Psoas muscle (tissue), 8 donors: ENCODE data around the gene ZC3H18. TPM values are rescaled to one million over a fixed set of nuclear protein-coding genes. Genes with fewer than 3 reads are reported as not detected.

Experiments used
- ATAC-seq, 4 donors: fragments of 200-7000 bp; cut with Tn5 transposase; one replicate each; pipeline ENCODE4 v1.9.1; 2020; ENCODE audit warnings: moderate library complexity in 3 of 4, mild to moderate bottlenecking in 2 of 4
- DNase-seq, 2 donors: peaks; one replicate each; pipeline ENCODE4 v3.0.0-alpha.2; 2020
- H3K27ac ChIP-seq: fragments of 200-600 bp; one replicate; pipeline ENCODE4 v1.8.0; 2022
- H3K27me3 ChIP-seq, 3 donors: fragments of 200-600 bp in 1 of 3; one replicate each; pipeline versions ENCODE4 v1.6.1 to v1.8.0; 2013 to 2022; ENCODE audit warnings: low read length in 2 of 3, mild to moderate bottlenecking in 2 of 3, moderate library complexity in 1 of 3; ENCODE audit not compliant: insufficient read depth in 3 of 3
- H3K36me3 ChIP-seq, 2 donors: fragments of 200-600 bp in 1 of 2; one replicate each; pipeline versions ENCODE4 v1.6.1 to v1.8.0; 2013 to 2022; ENCODE audit warnings: low read depth in 1 of 2, mild to moderate bottlenecking in 1 of 2, moderate library complexity in 1 of 2; ENCODE audit not compliant: insufficient read depth in 1 of 2
- H3K4me1 ChIP-seq: fragments of 200-600 bp; one replicate; pipeline ENCODE4 v1.8.0; 2022
- H3K4me3 ChIP-seq: fragments of 200-600 bp; one replicate; pipeline ENCODE4 v1.8.0; 2022; ENCODE audit warnings: mild to moderate bottlenecking
- H3K9me3 ChIP-seq: fragments of 200-600 bp; one replicate; pipeline ENCODE4 v1.8.0; 2022
- CTCF ChIP-seq: fragments of 200-600 bp; IDR thresholded peaks from one replicate; pipeline ENCODE4 v1.8.0; 2022; ENCODE audit warnings: antibody characterized with exemption
- WGBS, 3 donors: extraction: QIAGEN DNeasy Blood & Tissue Kit; methylation state at CpG; one replicate each; pipeline versions ENCODE4 v1.1.6 to v1.1.7; 2013; 5-methylcytosine and 5-hydroxymethylcytosine counted together
- intact Hi-C, 2 donors: fragments of 100-400 bp; cut with DNase I; formaldehyde crosslinking; loops; one replicate each; pipeline versions ENCODE4 v1.11.0 to v1.14.2; 2022
- polyA plus RNA-seq, 3 donors: library from polyadenylated mRNA; stranded (reverse); fragments of 200-250 nt; gene quantifications; one replicate each; pipeline ENCODE4 v1.2.3, GENCODE V29; 2013
- total RNA-seq, 4 donors: library from RNA; stranded (reverse); fragmentation: NEBNext Ultra II Directional in 2 of 4; extraction: Animal tissue kit (Norgen Biotek cat#: 25700) in 2 of 4; gene quantifications; one replicate each; pipeline versions ENCODE4 v1.2.1 to v1.2.4, GENCODE V29; 2021 to 2023
- donor health status: healthy with polysubstance abuse.
- donor health status: DM: no; HTN: no; CAD: no; lungs with moderate emphysema.
- donor health status: Bipolar disorder and iron deficiency.
- donor health status: healthy.
- donor health status: DM: yes; HTN: yes; CAD: no.
- donor health status: DM: no; HTN: no; CAD: no.
- donor health status: DM: no; HTN: no; CAD: no.
- donor health status: DM: yes; HTN: yes; CAD: no.

Gene ZC3H18
- total and polyA plus RNA-seq, 7 donors: 19.9 to 36.0 (median 28.5) TPM

GRCh38 chr16:88536510-88536909 lies 33.7 kb upstream of the ZC3H18 start:
- TF ChIP-seq CTCF: no peak
- 87 to 90% (median 88%) methylated on average over 11 of the region's 11 CpGs for WGBS, 3 donors

GRCh38 chr16:88536971-88537751 lies 33.0 kb upstream of the ZC3H18 start:
- Histone ChIP-seq H3K36me3 (no peaks in the 10 kb centered on the region), H3K27me3 (peaks cover 0 to 27% (median 9%) of the 10 kb centered on the region in 3 donors), H3K27ac (no peak overlapping the region), H3K4me3 (no peak overlapping the region), H3K9me3 (no peaks in the 10 kb centered on the region), H3K4me1 (peaks cover 9% of the 10 kb centered on the region)
- 67 to 73% (median 69%) methylated on average over 28 to 31 of the region's 31 CpGs for WGBS, 3 donors
- ATAC-seq (no peak), DNase-seq (peak in 1 of 2 donors; percentile 47)
- intact Hi-C loops: no loop called here
- no peak for TF ChIP-seq CTCF

More at GRCh38 chr16:88536510-88536909, 33.7 kb upstream of the ZC3H18 start:
- Histone ChIP-seq H3K4me3 (no peak overlapping the region), H3K4me1 (peaks cover 11% of the 10 kb centered on the region), H3K36me3 (no peaks in the 10 kb centered on the region), H3K9me3 (no peaks in the 10 kb centered on the region), H3K27ac (no peak overlapping the region), H3K27me3 (peaks cover 0 to 23% (median 9%) of the 10 kb centered on the region in 3 donors)
- peak in 1 of 2 donors; percentile 36 for DNase-seq
- intact Hi-C loops: no loop called here
- ATAC-seq: no peak

GRCh38 chr16:88537859-88538258 lies 32.3 kb upstream of the ZC3H18 start:
- Histone ChIP-seq H3K27ac (no peak overlapping the region), H3K4me1 (peaks cover 9% of the 10 kb centered on the region), H3K4me3 (no peak overlapping the region), H3K27me3 (peaks cover 0 to 34% (median 9%) of the 10 kb centered on the region in 3 donors), H3K9me3 (peaks cover 3% of the 10 kb centered on the region), H3K36me3 (no peaks in the 10 kb centered on the region)
- intact Hi-C loops: no loop called here
- DNase-seq: peak in 1 of 2 donors; percentile 42
- 74 to 84% (median 79%) methylated on average over 4 of the region's 4 CpGs for WGBS, 3 donors
- no peak for ATAC-seq
- TF ChIP-seq CTCF: no peak

- H3K4me1 ChIP-seq: peaks cover 9% of the 10 kb centered on the region
- 40 to 45% (median 45%) methylated on average over 22 to 23 of the region's 23 CpGs for WGBS, 3 donors
- no peak overlapping the region for H3K4me3 ChIP-seq
- peaks cover 0 to 35% (median 9%) of the 10 kb centered on the region in 3 donors for H3K27me3 ChIP-seq
- DNase-seq (peak in 1 of 2 donors; percentile 37), ATAC-seq (no peak)
- no peak overlapping the region for H3K27ac ChIP-seq
- H3K36me3 ChIP-seq: no peaks in the 10 kb centered on the region
- TF ChIP-seq CTCF: no peak
- intact Hi-C loops: no loop called here
- H3K9me3 ChIP-seq: peaks cover 9% of the 10 kb centered on the region
These were observed 31.7 kb upstream of the ZC3H18 start for GRCh38 chr16:88538366-88539060.
